HG02571 (cell line): ENCODE results near the gene BABAM1.

ENCODE experiments used
- ATAC-seq: cut with Tn5 transposase; IDR thresholded peaks from one replicate; pipeline ENCODE4 v1.9.1; 2021; ENCODE audit warnings: mild to moderate bottlenecking, moderate library complexity; ENCODE audit not compliant: unreplicated experiment

The BABAM1 gene

GRCh38 chr19:17266975-17267788 is at the start of gene BABAM1:
TSS of gene BABAM1 (plus strand) at chr19:17267443. CDS start at chr19:17268807, 1,364 bp downstream.
- peak; percentile 79 for ATAC-seq

- ATAC-seq = no peak
Observed at GRCh38 chr19:17219286-17219685, 48.0 kb upstream of the BABAM1 start.

DNA sequence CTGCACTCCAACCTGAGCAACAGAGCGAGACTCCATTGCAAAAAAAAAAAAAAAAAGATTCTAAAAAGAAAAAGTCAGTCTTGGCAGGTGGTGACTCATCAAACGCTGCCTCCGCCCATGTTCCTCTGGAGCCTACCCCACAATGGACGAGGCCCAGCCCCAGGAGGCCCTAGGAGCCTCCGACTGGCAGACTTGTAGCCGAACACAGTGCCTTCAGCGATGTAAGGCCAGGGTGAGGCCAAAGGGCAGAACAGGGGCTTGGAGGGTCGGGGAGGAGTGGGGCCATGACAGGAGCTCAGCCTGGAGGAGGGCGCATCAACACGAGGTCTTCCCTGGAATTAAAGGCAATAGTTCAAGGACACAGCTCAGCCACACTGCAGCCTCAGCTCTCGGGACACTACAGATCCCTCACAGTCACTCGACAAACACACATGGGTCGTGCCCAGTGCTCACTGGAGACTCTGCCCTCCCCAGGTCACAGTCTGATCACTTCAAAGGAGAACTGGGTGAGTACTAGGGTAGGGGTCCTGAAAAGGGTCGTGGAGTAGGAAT is 47.0 kb upstream of the BABAM1 start:
- no peak for ATAC-seq

- no peak for ATAC-seq
Observed at GRCh38 chr19:17225053-17225452, 42.2 kb upstream of the BABAM1 start.

- ATAC-seq = peak; percentile 93
Observed at GRCh38 chr19:17226002-17226933, 41.0 kb upstream of the BABAM1 start, which contains the start of gene OCEL1. TSS of gene OCEL1 (plus strand) at chr19:17226226. CDS start at chr19:17226248, 22 bp downstream.

DNA sequence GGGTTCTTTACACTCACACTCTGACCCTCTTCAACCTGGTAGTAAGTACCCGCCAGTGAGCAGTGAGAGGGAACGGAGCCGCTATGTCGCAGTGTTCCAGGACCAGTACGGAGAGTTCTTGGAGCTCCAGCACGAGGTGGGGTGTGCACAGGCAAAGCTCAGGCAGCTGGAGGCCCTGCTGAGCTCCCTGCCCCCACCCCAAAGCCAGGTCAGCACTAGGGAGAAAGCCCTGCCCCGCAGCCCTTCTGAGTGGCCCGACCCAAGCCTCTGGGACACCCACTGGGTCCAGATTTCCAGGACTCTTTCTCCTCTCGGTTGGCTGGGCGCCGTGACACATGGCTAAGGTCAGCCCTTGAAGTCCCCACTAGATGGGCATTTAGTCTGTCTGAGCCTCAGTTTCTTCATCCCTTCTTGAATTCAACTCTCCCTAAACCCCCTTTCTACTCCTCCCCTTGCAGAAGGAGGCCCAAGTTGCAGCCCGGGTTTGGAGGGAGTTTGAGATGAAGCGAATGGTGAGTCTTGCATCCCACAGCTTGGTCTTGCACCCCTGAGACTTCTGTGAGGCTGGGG is 39.4 kb upstream of the BABAM1 start:
- ATAC-seq = no peak

DNA sequence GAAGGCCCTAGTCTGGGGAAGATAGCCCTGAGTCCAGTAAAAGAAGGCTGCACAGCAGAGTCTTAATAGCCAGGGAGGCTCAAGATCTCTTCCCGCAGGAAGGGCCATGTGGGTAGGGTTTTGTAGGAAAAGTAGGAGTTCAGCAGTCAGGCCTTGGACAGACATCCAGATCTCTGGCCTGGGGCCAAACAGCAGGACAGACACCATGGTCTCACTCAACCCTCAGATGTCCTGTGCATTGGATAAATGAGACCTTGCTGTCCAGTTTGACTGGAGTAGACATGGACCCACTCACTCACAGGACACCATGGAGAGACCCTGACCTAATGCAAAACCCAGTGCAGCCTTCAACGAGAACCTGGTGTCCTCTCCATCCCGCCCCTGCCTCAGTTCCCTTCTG is 37.4 kb upstream of the BABAM1 start:
- no peak for ATAC-seq

GRCh38 chr19:17232258-17232657 is 35.0 kb upstream of the BABAM1 start:
- ATAC-seq = no peak

GRCh38 chr19:17234911-17235299 is 32.3 kb upstream of the BABAM1 start:
- peak; percentile 25 for ATAC-seq

DNA sequence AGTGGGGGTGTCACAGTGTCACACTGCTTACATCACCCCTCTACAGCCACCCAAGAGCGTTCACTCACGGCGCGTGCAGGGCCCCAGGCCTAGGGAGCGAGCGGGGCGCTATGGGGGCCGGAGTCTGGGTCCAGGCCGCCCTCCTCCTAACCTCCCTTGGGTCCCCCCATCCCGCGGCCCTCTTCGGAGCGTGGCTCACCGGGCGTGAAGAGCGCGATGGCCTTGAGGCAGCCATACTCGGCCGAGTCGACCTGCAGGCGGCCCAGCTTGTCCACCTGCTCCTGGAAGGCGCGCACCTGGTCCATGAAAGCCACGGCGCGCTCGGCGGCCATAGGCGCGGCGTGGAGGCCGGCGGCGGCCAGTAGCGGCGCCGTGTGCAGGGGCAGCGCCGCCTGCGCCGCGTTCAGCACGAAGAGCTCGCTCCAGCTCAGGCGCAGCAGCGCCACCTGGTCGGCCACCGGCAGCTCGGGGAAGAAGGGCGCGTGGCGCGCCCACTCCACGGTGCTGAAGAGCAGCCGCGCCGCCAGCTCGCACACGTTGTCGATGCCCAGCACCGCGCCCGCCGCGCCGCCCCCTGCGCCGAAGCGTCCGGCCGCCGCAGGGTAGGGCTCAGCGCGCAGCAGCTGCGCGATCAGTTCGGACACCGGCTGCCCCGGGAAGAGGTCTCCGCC is 31.8 kb upstream of the BABAM1 start:
- ATAC-seq = peak; percentile 66

GRCh38 chr19:17235971-17236777 is 31.1 kb upstream of the BABAM1 start:
- no peak for ATAC-seq

- ATAC-seq = no peak
Observed at GRCh38 chr19:17236811-17237543, 30.3 kb upstream of the BABAM1 start.

DNA sequence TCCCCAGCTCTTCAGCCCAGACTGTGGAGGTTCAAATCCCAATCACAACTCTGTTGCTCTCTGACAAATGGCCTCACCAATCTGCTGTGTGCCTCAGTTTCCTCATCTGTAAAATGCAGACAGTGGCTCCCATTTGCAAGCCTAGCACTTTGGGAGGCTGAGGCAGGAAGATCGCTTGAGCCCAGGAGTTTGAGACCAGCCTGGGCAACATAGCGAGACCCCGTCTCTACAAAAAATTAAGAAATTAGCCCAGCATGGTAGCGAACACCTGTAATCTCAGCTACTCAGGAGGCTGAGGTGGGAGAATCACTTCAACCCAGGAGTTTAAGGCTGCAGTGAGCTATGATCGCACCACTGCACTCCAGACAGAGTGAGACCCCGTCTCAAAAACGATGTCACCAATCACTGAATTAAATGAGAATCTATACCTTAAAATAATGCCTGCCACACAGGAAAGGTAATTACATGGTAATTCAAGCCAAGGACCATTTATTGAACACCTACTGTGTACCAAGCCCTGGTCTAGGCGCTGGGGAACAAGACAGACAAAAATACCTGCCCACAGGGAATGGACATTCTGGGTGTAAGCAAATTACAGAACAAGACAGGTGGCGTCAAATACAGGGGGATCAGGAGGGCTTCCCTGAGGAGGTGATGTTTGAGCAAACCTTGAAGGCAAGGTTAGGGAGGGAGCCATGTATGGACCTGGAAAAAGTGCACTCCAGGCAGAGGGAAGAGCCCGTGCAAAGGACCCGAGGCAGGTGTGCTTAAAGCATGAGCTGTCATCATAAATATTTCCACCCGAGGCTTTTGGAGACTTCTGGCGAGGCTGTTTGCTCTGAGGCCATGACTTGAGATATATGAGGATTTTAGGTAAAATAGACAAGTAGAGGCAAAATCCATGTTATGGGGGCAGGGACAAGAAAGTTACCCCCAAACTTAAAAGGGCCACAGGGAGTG is 29.2 kb upstream of the BABAM1 start:
- no peak for ATAC-seq

GRCh38 chr19:17240062-17240752 is 27.0 kb upstream of the BABAM1 start:
- ATAC-seq = no peak

- ATAC-seq = no peak
Observed at GRCh38 chr19:17240826-17241399, 26.3 kb upstream of the BABAM1 start.

DNA sequence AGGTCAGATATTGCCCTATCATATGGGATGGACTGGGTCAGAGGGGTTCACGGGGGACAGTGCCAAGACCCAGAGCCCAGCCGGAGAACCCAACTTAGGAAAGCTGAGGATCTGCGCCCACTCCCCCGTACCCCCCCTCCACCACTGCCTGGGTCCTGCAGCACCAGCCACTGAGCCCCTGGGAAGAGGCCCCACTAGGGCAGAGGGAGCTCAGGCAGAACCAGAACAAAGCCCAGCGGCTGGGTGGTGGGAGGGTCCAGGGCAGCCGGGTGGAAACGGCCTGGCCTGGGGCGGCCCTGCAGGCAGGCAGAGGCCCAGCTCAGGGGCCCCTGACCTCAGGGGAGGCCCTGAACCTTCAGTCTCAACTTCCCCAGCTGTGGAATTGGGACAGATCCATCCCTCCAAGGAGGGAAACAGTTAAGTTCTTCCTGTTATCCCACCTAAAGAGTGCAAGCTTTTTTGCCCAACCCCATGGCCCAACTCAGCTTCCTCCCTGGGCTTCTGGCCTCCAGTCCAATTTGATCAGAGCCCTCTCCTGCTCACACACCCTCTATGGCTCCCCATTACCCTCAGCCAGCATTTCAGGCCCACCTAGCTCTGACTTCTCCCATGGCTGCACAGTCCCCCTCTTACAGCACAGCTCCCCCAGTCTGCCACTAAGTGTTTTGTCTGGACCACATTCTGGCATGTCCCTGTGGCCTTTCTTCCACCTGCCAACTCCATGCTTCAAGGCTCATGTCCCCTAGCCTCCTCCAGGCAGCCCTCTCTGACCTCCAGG is 24.6 kb upstream of the BABAM1 start:
- ATAC-seq = no peak
